SK-N-SH (cell line): ENCODE measurements around the gene ZC3H18. TPM values are rescaled to one million over a fixed set of nuclear protein-coding genes. Genes with fewer than 3 reads are reported as not detected.

Source experiments
- CTCF ChIA-PET: fragments of 300-600, 350-600 bp; formaldehyde crosslinking; extraction: SDS; loops from one replicate; lab custom pipeline; 2021; lab: Yijun Ruan, JAX
- POLR2A ChIA-PET: fragments of 350-600 bp; sonication (Branson Sonifier 250); formaldehyde crosslinking; extraction: SDS; loops from one replicate; lab custom pipeline; 2020; ENCODE audit warnings: antibody characterized with exemption, inconsistent platforms; lab: Yijun Ruan, JAX
- DNase-seq: peaks from one replicate; pipeline ENCODE4 v3.0.0; 2012
- H2AFZ ChIP-seq: fragments of 200-600 bp; sonication (generic); 2 replicates; pipeline ENCODE4 v1.8.1; 2016; ENCODE audit warnings: antibody characterized with exemption, mild to moderate bottlenecking, low read depth
- H3F3A ChIP-seq: fragments of 200-600 bp; sonication (generic); replicated peaks from 2 replicates; pipeline ENCODE3; 2016; ENCODE audit warnings: antibody characterized with exemption, mild to moderate bottlenecking; ENCODE audit not compliant: insufficient read depth
- H3K27ac ChIP-seq, 2 experiments: fragments of 200-500 bp in 1 of 2; fragments of 200-600 bp in 1 of 2; sonication (Bioruptor generic) in 1 of 2; sonication (generic), shearing (Covaris generic) in 1 of 2; 2 replicates each; pipeline versions ENCODE4 v1.5.1 to v1.6.1; 2014 to 2016; ENCODE audit warnings: low read depth in 2 of 2, inconsistent platforms in 1 of 2, low read length in 1 of 2, mild to moderate bottlenecking in 1 of 2, mixed read lengths in 1 of 2
- H3K27me3 ChIP-seq: fragments of 200-600 bp; sonication (generic), shearing (Covaris generic); 2 replicates; pipeline ENCODE4 v1.6.1; 2016; ENCODE audit warnings: mixed run types; ENCODE audit not compliant: insufficient read depth
- H3K36me3 ChIP-seq, 2 experiments: fragments of 200-500 bp in 1 of 2; fragments of 200-600 bp in 1 of 2; sonication (Bioruptor generic) in 1 of 2; sonication (generic) in 1 of 2; replicated peaks in 1 of 2; 2 replicates each; pipeline versions ENCODE3 to v1.5.1; 2014 to 2016; ENCODE audit warnings: low read length in 1 of 2, mild to moderate bottlenecking in 1 of 2; ENCODE audit not compliant: insufficient read depth in 2 of 2, control insufficient read depth in 1 of 2
- H3K4me1 ChIP-seq, 2 experiments: fragments of 200-500 bp in 1 of 2; fragments of 200-600 bp in 1 of 2; sonication (Bioruptor generic) in 1 of 2; sonication (generic), shearing (Covaris generic) in 1 of 2; 2 replicates each; pipeline versions ENCODE4 v1.5.1 to v1.6.1; 2014 to 2016; ENCODE audit warnings: low read depth in 1 of 2, low read length in 1 of 2, mixed run types in 1 of 2; ENCODE audit not compliant: insufficient read depth in 2 of 2, control insufficient read depth in 1 of 2
- H3K4me2 ChIP-seq: fragments of 200-600 bp; sonication (generic), shearing (Covaris generic); 2 replicates; pipeline ENCODE4 v1.6.1; 2017; ENCODE audit warnings: mixed run types
- H3K4me3 ChIP-seq, 2 experiments: fragments of 200-500 bp in 1 of 2; fragments of 200-600 bp in 1 of 2; sonication (Bioruptor generic) in 1 of 2; sonication (generic), shearing (Covaris generic) in 1 of 2; 2 replicates each; pipeline versions ENCODE4 v1.5.1 to v1.8.1; 2014 to 2016; ENCODE audit warnings: low read depth in 2 of 2, inconsistent platforms in 1 of 2, low read length in 1 of 2, mild to moderate bottlenecking in 1 of 2, mixed read lengths in 1 of 2, moderate library complexity in 1 of 2
- H3K79me2 ChIP-seq: fragments of 200-600 bp; sonication (generic); 2 replicates; pipeline ENCODE4 v1.8.1; 2017; ENCODE audit warnings: mild to moderate bottlenecking; ENCODE audit not compliant: insufficient read depth
- H3K9ac ChIP-seq: fragments of 200-600 bp; sonication (generic); 2 replicates; pipeline ENCODE4 v1.6.1; 2017; ENCODE audit warnings: mixed run types
- H3K9me2 ChIP-seq: fragments of 200-600 bp; sonication (generic); 2 replicates; pipeline ENCODE4 v1.6.1; 2017; ENCODE audit warnings: mixed run types
- H3K9me3 ChIP-seq: fragments of 200-600 bp; sonication (generic); 2 replicates; pipeline ENCODE4 v1.6.1; 2017; ENCODE audit warnings: mixed run types, mild to moderate bottlenecking, moderate library complexity
- H4K20me1 ChIP-seq: fragments of 200-600 bp; sonication (generic); 2 replicates; pipeline ENCODE4 v1.6.1; 2017; ENCODE audit warnings: mild to moderate bottlenecking, mixed run types; ENCODE audit not compliant: insufficient read depth
- CTCF ChIP-seq: fragments of 200-600 bp; sonication (generic); IDR thresholded peaks from 2 replicates; pipeline ENCODE4 v1.6.1; 2017; ENCODE audit warnings: antibody characterized with exemption, mild to moderate bottlenecking, moderate library complexity
- ELF1 ChIP-seq: IDR thresholded peaks from 2 replicates; pipeline ENCODE4 v1.4.0; 2012
- EZH2phosphoT487 ChIP-seq: fragments of 200-600 bp; sonication (generic); IDR thresholded peaks from 2 replicates; pipeline ENCODE4 v1.6.1; 2017; ENCODE audit warnings: low read depth, mixed run types, mild to moderate bottlenecking, antibody characterized with exemption, moderate library complexity, borderline replicate concordance
- FOSL2 ChIP-seq: IDR thresholded peaks from 2 replicates; pipeline ENCODE4 v1.4.0; 2012; ENCODE audit warnings: low read depth, mild to moderate bottlenecking, moderate library complexity, borderline replicate concordance
- MXI1 ChIP-seq: IDR thresholded peaks from 2 replicates; pipeline ENCODE4 v1.6.1; 2012; ENCODE audit warnings: mild to moderate bottlenecking, low read depth, low read length, improper control_type of control experiment
- RXRA ChIP-seq: IDR thresholded peaks from 2 replicates; pipeline ENCODE4 v1.4.0; 2012; ENCODE audit warnings: low read depth, mild to moderate bottlenecking, borderline replicate concordance
- SMC3 ChIP-seq: IDR thresholded peaks from 2 replicates; pipeline ENCODE4 v1.6.1; 2012; ENCODE audit warnings: low read depth, low read length, improper control_type of control experiment
- TAF1 ChIP-seq: IDR thresholded peaks from 2 replicates; pipeline ENCODE4 v1.6.1; 2012; ENCODE audit warnings: low read depth, mild to moderate bottlenecking, low read length, moderate library complexity, borderline replicate concordance
- USF1 ChIP-seq: IDR thresholded peaks from 2 replicates; pipeline ENCODE4 v1.4.0; 2012; ENCODE audit warnings: low read depth, borderline replicate concordance
- YY1 ChIP-seq: IDR thresholded peaks from 2 replicates; pipeline ENCODE4 v1.4.0; 2012; ENCODE audit warnings: low read depth, mild to moderate bottlenecking
- WGBS: methylation state at CpG from one replicate; pipeline ENCODE4 v1.1.6; 2017; ENCODE audit warnings: low lambda C conversion rate; 5-methylcytosine and 5-hydroxymethylcytosine counted together
- polyA plus RNA-seq, 3 experiments: library from polyadenylated mRNA; depleted of rRNA; stranded (reverse); fragments of >200 nt; gene quantifications; 2 replicates each; pipeline ENCODE4 v1.2.3, GENCODE V29; 2012
- TF ChIP-seq, protein P1 (sequence below): fragments of 150-350 bp; IDR thresholded peaks from 2 replicates; pipeline ENCODE4 v1.6.1; 2016; ENCODE audit warnings: mild to moderate bottlenecking, low read depth, low read length
- TF ChIP-seq, protein P2 (sequence below): fragments of 150-350 bp; IDR thresholded peaks from 2 replicates; pipeline ENCODE4 v1.6.1; 2017; ENCODE audit warnings: antibody characterized with exemption, low read length, low read depth, borderline replicate concordance
- TF ChIP-seq, protein P3 (sequence below): IDR thresholded peaks from 2 replicates; pipeline ENCODE4 v1.6.1; 2012; ENCODE audit warnings: mild to moderate bottlenecking, low read depth, low read length, moderate library complexity

Gene ZC3H18
- polyA plus RNA-seq, 1 of the 3 experiments (the other 2 are of a cell fraction), result 32.7 TPM

- no peak overlapping the region for H3K4me2 ChIP-seq
- H3K27me3 ChIP-seq, result no peaks in the 10 kb centered on the region
- POLR2A ChIA-PET, result no interaction called here
- no peaks in the 10 kb centered on the region for H3K36me3 ChIP-seq
- H3K9me2 ChIP-seq, result no peaks in the 10 kb centered on the region
- peaks cover 9% of the 10 kb centered on the region for H4K20me1 ChIP-seq
- peaks cover 11% of the 10 kb centered on the region for H3K79me2 ChIP-seq
- no peaks in the 10 kb centered on the region for H3K9me3 ChIP-seq
- WGBS, result 70% methylated on average over 6 of the region's 6 CpGs
- no peak overlapping the region for H2AFZ ChIP-seq
- DNase-seq, result no peak
- peaks cover 0 to 9% of the 10 kb centered on the region in 2 experiments; a peak in 2 of 4 replicates for H3K4me1 ChIP-seq
- H3F3A ChIP-seq, result peaks cover 2% of the 10 kb centered on the region
- H3K27ac ChIP-seq, result no peak overlapping the region
- TF ChIP-seq FOSL2 (no peak), MXI1 (no peak), USF1 (no peak), YY1 (no peak), CTCF (no peak), SMC3 (no peak), EZH2phosphoT487 (no peak), TAF1 (no peak), RXRA (no peak), ELF1 (no peak)
- TF ChIP-seq, protein P1, sequence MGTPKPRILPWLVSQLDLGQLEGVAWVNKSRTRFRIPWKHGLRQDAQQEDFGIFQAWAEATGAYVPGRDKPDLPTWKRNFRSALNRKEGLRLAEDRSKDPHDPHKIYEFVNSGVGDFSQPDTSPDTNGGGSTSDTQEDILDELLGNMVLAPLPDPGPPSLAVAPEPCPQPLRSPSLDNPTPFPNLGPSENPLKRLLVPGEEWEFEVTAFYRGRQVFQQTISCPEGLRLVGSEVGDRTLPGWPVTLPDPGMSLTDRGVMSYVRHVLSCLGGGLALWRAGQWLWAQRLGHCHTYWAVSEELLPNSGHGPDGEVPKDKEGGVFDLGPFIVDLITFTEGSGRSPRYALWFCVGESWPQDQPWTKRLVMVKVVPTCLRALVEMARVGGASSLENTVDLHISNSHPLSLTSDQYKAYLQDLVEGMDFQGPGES, result no peak
- TF ChIP-seq, protein P2, sequence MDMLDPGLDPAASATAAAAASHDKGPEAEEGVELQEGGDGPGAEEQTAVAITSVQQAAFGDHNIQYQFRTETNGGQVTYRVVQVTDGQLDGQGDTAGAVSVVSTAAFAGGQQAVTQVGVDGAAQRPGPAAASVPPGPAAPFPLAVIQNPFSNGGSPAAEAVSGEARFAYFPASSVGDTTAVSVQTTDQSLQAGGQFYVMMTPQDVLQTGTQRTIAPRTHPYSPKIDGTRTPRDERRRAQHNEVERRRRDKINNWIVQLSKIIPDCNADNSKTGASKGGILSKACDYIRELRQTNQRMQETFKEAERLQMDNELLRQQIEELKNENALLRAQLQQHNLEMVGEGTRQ, result no peak
- TF ChIP-seq, protein P3, sequence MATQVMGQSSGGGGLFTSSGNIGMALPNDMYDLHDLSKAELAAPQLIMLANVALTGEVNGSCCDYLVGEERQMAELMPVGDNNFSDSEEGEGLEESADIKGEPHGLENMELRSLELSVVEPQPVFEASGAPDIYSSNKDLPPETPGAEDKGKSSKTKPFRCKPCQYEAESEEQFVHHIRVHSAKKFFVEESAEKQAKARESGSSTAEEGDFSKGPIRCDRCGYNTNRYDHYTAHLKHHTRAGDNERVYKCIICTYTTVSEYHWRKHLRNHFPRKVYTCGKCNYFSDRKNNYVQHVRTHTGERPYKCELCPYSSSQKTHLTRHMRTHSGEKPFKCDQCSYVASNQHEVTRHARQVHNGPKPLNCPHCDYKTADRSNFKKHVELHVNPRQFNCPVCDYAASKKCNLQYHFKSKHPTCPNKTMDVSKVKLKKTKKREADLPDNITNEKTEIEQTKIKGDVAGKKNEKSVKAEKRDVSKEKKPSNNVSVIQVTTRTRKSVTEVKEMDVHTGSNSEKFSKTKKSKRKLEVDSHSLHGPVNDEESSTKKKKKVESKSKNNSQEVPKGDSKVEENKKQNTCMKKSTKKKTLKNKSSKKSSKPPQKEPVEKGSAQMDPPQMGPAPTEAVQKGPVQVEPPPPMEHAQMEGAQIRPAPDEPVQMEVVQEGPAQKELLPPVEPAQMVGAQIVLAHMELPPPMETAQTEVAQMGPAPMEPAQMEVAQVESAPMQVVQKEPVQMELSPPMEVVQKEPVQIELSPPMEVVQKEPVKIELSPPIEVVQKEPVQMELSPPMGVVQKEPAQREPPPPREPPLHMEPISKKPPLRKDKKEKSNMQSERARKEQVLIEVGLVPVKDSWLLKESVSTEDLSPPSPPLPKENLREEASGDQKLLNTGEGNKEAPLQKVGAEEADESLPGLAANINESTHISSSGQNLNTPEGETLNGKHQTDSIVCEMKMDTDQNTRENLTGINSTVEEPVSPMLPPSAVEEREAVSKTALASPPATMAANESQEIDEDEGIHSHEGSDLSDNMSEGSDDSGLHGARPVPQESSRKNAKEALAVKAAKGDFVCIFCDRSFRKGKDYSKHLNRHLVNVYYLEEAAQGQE, result no peak
- TF ChIP-seq, all 33 proteins: peak for 0
- H3K9ac ChIP-seq, result no peak overlapping the region
- no peak overlapping the region for H3K4me3 ChIP-seq
- CTCF ChIA-PET, result interaction anchor here (2.3 kb wide), 1 partner anchor 128 kb away, joined by 8 read pairs; no protein-coding TSS in a partner anchor
Measured at GRCh38 chr16:88566158-88566557, 4.0 kb upstream of the ZC3H18 start.
